NOMO-1 treated with dmso at 0.1 percent for 144 hours (cell line): ENCODE measurements around the gene RFC5.
A peak's percentile ranks its signal among the peaks of the same experiment; 100 is the strongest.
"Not testable (repeated sequence)": the region's sequence is repeated elsewhere in the genome, so short reads cannot be mapped to it uniquely, and the experiment has no call there.

Source experiments
- DNase-seq: peaks from one replicate; lab custom pipeline; 2025; ENCODE audit not compliant: unreplicated experiment; lab: John Stamatoyannopoulos, UW

The RFC5 gene

GRCh38 chr12:118016424-118017264 is at the start of gene RFC5:
Gene RFC5, plus strand, starts transcription at chr12:118016703. Its CDS starts 125 bp downstream, at chr12:118016828.
- peak; percentile 96 for DNase-seq

GRCh38 chr12:117967043-117967442 is 49.5 kb upstream of the RFC5 start:
- DNase-seq, result no peak

GRCh38 chr12:117967512-117967911 is 49.0 kb upstream of the RFC5 start:
- no peak for DNase-seq

- no peak for DNase-seq
Measured at GRCh38 chr12:117968151-117968789, 48.2 kb upstream of the RFC5 start.

- no peak for DNase-seq
Measured at GRCh38 chr12:117968826-117969659, 47.5 kb upstream of the RFC5 start, which contains the start of gene KSR2. Gene KSR2, minus strand, starts transcription at chr12:117968990. Its CDS starts 735 bp downstream, at chr12:117968255.

GRCh38 chr12:117970334-117970733 is 46.2 kb upstream of the RFC5 start:
- DNase-seq, result no peak

GRCh38 chr12:117972301-117972700 is 44.2 kb upstream of the RFC5 start:
- no peak for DNase-seq

GRCh38 chr12:117975006-117975405 is 41.5 kb upstream of the RFC5 start:
- no peak for DNase-seq

- no peak for DNase-seq
Measured at GRCh38 chr12:117977373-117977772, 39.1 kb upstream of the RFC5 start.

GRCh38 chr12:117980616-117981015 is 35.9 kb upstream of the RFC5 start:
- DNase-seq, result no peak

GRCh38 chr12:117981267-117981666 is 35.2 kb upstream of the RFC5 start:
- DNase-seq, result no peak

- no peak for DNase-seq
Measured at GRCh38 chr12:117985182-117985581, 31.3 kb upstream of the RFC5 start.

- DNase-seq, result no peak
Measured at GRCh38 chr12:117986705-117987469, 29.6 kb upstream of the RFC5 start.

GRCh38 chr12:117994551-117995438 is 21.7 kb upstream of the RFC5 start:
- no peak for DNase-seq

GRCh38 chr12:117998719-117999118 is 17.8 kb upstream of the RFC5 start:
- DNase-seq, result no peak

GRCh38 chr12:117999806-118000205 is 16.7 kb upstream of the RFC5 start:
- not testable (repeated sequence) for DNase-seq

- no peak for DNase-seq
Measured at GRCh38 chr12:118010903-118011302, 5.6 kb upstream of the RFC5 start.

GRCh38 chr12:118011377-118011776 is 5.1 kb upstream of the RFC5 start:
- DNase-seq, result no peak

- DNase-seq, result no peak
Measured at GRCh38 chr12:118011961-118012360, 4.5 kb upstream of the RFC5 start.

- no peak for DNase-seq
Measured at GRCh38 chr12:118013283-118013682, 3.2 kb upstream of the RFC5 start.
